HG03025 (cell line): ENCODE data around the gene MLANA.

Experiments
- ATAC-seq: cut with Tn5 transposase; IDR thresholded peaks from one replicate; pipeline ENCODE4 v1.9.1; 2021; ENCODE audit warnings: mild to moderate bottlenecking, moderate library complexity; ENCODE audit not compliant: unreplicated experiment, low FRiP score

MLANA gene

DNA sequence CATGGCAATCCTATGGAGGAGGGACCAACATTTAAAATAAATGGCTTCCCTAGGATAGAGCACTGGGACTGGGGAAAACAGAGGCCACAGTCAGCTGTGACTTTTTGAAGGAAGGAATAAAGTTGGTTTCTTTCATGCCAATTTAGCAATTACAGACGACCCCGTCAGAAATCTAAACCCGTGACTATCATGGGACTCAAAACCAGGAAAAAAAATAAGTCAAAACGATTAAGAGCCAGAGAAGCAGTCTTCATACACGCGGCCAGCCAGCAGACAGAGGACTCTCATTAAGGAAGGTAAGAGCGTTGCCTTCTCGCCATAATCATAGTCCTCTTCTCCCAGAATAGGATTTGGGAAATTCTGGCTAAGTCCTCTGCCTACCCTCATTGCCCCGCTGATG is at the start of gene MLANA:
Gene MLANA (plus strand): TSS at position 249 of the 400 bp plus-strand sequence. CDS start 1,586 bp downstream, outside the sequence.
- ATAC-seq: no peak

DNA sequence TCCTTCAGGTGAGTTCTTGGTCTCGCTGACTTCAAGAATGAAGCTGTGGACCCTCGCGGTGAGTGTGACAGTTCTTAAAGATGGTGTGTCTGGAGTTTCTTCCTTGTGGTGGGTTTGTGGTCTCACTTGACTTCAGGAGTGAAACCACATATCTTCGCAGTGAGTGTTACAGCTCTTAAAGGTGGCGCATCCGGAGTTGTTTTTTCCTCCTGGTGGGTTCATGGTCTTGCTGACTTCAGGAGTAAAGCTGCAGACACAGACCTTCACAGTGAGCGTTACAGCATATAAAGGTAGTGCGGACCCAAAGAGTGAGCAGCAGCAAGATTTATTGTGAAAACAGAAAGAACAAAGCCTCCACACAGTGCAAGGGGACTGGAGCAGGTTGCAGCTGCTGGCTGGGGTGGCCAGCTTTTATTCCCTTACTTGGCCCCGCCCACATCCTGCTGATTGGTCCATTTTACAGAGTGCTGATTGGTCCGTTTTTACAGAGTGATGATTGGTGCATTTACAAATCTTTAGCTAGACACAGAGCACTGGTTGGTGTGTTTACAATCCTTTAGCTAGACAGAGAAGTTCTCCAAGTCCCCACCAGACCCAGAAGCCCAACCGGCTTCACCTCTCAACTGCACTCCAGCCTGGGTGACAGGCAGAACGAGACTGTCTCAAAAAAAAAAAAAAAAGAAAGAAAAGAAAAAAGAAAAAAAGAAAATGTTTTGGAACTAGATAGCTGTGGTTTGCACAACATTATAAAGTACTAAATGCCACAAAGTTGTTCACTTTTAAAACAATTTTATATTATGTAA is 48.7 kb upstream of the MLANA start:
- ATAC-seq: no peak

GRCh38 chr9:5842929-5843793 is 47.5 kb upstream of the MLANA start:
- ATAC-seq: no peak

GRCh38 chr9:5843794-5844471 is 46.8 kb upstream of the MLANA start:
- no peak for ATAC-seq

DNA sequence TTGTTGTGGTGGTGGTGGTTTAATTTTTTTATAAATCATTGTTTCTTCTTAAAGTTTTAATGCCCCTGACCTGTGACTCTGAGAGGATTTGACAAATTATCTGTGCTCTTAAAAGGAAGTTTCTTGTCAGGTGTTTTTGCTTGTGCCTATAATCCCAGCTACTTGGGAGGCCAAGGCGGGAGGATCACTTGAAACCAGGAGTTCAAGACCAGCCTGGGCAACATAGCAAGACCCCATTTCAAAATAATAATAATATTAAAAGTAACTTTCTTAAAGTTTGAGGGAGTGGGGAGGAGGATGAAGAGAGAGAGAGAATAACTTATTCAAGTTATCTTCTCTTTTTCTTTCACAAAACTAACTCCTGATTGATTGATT is 45.5 kb upstream of the MLANA start:
- ATAC-seq: no peak

DNA sequence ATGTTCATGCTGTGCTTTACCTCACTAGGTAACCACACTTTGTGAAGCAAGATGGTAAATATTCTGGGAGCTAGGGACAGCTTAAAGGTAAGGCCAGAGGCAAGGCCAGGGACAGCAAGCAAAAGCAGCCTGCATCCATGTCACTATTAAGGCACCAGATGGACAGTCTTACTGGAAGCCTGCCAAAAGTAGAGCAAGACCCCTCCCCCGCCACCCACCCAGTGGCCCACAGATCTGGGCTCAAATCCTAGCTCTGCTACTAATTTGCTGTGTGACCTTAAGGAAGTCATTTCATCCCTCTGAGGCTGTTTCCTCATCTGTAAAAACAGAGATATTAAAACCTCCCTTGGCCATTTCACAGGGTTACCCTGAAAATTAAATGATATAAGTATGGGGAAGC is 44.6 kb upstream of the MLANA start:
- no peak for ATAC-seq

DNA sequence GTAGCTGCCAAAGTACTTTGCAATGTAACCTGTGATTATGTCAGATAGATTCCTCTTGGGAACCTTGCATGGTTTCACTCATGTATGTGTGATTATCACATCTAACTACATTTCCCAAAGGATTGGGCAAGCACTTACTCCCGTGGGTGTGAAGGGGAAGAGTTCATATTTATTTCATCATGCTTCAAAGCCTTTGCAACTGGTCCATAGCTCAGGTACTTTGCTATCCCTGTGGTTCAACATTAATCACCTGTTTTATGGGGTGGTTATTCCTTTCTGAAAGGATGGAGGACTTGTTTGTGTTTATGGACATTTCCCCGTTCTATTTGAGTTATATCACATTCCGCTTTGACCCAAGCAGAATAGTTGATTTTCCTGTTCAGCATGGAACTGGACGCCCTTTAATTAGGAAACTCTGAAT is 44.2 kb upstream of the MLANA start:
- ATAC-seq: no peak

GRCh38 chr9:5848372-5848882 is 42.3 kb upstream of the MLANA start:
- no peak for ATAC-seq

DNA sequence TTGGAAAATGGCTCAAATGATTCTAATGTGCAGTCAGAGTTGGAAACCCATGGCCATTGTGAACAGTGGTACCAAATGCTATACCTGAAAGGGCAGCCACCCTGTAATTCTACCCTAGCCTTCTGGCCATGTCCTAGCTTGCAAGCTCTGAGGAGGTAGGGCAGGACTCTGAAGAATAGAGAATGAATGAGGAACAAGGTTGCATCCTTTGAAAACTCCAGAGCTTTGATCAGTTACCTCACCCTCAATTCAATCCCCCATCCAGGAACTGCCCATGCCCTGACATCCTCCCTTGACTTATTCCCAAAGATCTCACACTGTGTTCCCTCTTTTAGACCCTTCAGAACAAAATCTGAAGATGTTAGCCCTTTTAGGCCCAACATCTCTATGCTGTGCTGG is 40.0 kb upstream of the MLANA start:
- ATAC-seq: no peak

DNA sequence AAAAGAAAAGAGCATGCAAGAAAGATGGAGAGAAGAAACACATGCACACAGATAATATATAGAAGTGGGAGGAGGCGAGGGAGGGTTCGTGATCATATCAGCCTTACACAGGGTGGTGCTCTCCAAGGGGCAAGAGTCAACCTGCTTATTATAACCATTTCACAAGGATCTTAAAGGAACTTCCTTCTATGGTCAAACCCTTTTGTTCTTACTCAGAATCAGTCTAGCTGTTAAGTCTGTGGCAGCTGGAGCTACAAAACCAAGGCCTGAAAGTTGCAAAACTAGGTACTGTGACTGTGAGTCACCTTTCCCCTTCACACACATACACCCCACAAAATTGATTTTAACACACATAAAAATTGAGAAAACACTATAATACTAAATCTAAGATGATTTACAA is 39.2 kb upstream of the MLANA start:
- ATAC-seq: peak; percentile 75

DNA sequence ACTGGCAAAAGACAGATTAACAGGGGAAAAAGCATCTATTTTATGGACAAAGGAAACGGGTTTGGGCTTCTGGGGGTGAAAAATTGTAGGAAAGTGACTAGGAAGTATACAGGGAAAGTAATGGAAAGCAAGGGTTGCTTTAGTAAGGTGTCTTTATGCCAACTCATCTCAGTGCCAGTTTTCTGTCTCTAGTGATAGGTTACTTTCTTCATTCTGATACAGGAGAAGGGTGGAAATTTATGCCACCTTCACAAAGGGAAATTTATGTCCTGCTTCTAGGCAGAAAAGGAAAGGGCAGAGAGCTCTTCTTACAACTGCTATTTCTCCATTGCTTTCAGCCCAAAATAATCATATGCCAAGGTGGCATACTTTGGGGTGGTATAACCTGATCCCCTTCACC is 37.7 kb upstream of the MLANA start:
- no peak for ATAC-seq

DNA sequence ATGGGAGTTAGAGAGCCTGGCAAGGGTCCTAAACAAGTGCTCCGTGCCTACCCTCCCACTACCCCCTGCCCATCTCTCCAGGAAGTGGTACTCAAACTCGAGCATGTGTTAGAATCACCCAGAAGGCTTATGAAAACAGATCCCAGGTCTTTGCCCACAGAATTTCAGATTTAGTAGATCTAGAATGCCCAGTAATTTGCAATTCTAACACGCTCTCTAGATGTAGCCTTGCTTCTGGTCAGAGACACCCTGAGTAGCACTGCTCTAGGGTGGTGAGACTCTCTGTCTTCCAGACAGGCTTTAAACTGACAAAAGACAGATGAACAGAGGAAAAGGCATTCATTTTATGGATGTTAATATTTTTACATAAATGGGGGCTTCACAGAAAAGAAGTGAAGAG is 37.1 kb upstream of the MLANA start:
- no peak for ATAC-seq

GRCh38 chr9:5854063-5854790 is 36.5 kb upstream of the MLANA start:
- ATAC-seq: no peak

DNA sequence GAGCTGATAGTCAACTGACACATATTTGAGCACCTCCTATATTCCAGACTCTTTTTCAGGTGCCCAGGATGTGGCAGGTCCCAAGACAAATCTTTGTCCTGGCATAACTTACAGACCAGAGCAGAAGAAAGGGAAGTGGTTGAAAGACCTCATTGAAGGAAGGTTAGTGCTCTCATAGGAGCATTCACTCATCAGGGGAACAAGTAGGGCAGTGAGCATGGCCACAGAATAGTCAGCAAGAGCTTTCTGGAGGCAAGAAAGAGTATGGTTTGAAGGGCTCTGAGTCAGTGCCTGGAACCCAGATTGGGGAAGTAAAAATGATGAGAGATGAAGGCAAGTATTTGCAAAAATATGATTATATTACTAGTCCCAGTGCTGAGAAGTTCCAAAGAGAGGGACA is 32.8 kb upstream of the MLANA start:
- ATAC-seq: no peak

- ATAC-seq: no peak
Observed at GRCh38 chr9:5858833-5859232, 31.9 kb upstream of the MLANA start.

- ATAC-seq: no peak
Observed at GRCh38 chr9:5863092-5863746, 27.5 kb upstream of the MLANA start.

GRCh38 chr9:5864446-5864845 is 26.2 kb upstream of the MLANA start:
- ATAC-seq: no peak

DNA sequence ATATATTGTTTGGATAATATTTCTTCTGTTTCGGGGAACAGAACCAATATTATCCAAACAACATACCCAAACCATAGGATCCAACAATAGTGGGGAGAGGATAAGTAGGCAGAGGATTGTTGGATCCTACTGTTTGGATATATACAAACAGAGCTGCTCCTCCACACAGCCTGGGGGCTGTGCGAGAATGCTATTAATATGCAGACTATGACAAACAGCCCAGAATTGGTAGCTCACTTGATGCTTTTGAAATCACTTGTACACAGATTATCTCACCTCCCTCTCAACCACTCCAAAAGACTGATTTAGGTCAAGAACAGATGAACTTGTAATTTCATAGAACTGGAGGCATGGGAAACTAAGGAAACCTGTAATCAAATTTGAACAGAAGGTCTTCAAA is 24.4 kb upstream of the MLANA start:
- ATAC-seq: no peak

DNA sequence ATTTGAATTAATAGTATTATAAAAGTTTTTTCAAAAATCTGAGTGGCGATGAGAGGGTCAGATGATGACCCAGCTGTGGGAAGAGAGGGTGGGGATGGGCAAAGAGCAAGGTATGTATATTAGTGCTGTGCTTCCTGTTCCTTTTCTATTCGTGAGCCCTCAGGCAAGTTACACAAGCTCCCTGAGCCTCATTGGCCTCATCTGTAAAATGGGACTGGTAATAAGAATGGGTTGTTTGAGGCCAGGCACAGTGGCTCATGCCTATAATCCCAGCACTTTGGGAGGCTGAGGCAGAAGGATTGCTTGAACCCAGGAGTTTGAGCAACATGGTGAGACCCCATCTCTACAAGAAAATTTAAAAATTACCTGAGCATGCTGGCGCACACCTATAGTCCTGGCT is 24.0 kb upstream of the MLANA start:
- ATAC-seq: no peak

DNA sequence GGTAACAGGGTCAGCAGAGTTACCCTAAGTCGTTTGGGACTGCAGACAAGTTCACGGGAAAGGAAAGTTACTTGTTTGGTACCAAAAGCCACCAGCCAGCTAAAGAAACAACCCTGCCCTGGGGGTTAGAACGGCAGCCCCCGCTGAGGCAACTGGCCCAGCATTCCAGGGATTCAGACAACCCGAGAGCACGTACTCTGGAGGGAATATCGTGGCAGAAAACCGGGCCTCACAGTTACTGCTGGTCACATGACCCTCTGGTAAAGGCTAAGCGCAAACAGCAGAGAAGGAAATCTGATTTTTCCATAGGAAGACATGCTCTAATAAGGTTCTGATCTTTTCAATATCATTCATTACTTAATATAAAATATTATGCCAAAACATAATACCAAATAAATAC is 22.5 kb upstream of the MLANA start:
- ATAC-seq: no peak
